ENCODE results near the gene ZNF750.

ZNF750 gene

GRCh38 chr17:82862737-82863382 lies 23.0 kb upstream of the ZNF750 start:
- H3K9me3 ChIP-seq (ENCODE audit: severe bottlenecking): no peaks in the 10 kb centered on the region
- H3K27ac ChIP-seq: peak overlapping the region; percentile 61
- peak; percentile 67 for DNase-seq
- H3K36me3 ChIP-seq: peaks cover 16% of the 10 kb centered on the region
- no peaks in the 10 kb centered on the region for H3K27me3 ChIP-seq (ENCODE audit: insufficient read depth, low read depth, severe bottlenecking)
- H3K4me3 ChIP-seq (ENCODE audit: low read depth, low read length): no peak overlapping the region
- TF ChIP-seq CTCF (IDR thresholded peaks at IDR 0.05; ENCODE audit: low read depth, low read length): no peak

- TF ChIP-seq CTCF (IDR thresholded peaks at IDR 0.05; ENCODE audit: low read depth, low read length): no peak
- Histone ChIP-seq H3K4me3 (ENCODE audit: low read depth, low read length) (no peak overlapping the region), H3K9me3 (ENCODE audit: severe bottlenecking) (no peaks in the 10 kb centered on the region), H3K36me3 (peaks cover 16% of the 10 kb centered on the region), H3K27me3 (ENCODE audit: insufficient read depth, low read depth, severe bottlenecking) (no peaks in the 10 kb centered on the region), H3K27ac (peak overlapping the region; percentile 61; the same call in 1 of the 2 replicates)
- no peak for DNase-seq
These were observed 22.4 kb upstream of the ZNF750 start for GRCh38 chr17:82862191-82862590.

- TF ChIP-seq CTCF (IDR thresholded peaks at IDR 0.05; ENCODE audit: low read depth, low read length): no peak
- H3K27ac ChIP-seq: no peak overlapping the region
- H3K4me3 ChIP-seq (ENCODE audit: low read depth, low read length): no peak overlapping the region
- peaks cover 11% of the 10 kb centered on the region for H3K36me3 ChIP-seq
- H3K9me3 ChIP-seq (ENCODE audit: severe bottlenecking): no peaks in the 10 kb centered on the region
- no peaks in the 10 kb centered on the region for H3K27me3 ChIP-seq (ENCODE audit: insufficient read depth, low read depth, severe bottlenecking)
- DNase-seq: no peak
These were observed 21.6 kb upstream of the ZNF750 start for GRCh38 chr17:82861393-82861775.

- no peak overlapping the region for H3K4me3 ChIP-seq (ENCODE audit: low read depth, low read length)
- DNase-seq: no peak
- H3K27ac ChIP-seq: peak overlapping the region; percentile 44
- peaks cover 10% of the 10 kb centered on the region; the same call in 1 of the 2 replicates for H3K36me3 ChIP-seq
- no peak for TF ChIP-seq CTCF (IDR thresholded peaks at IDR 0.05; ENCODE audit: low read depth, low read length)
- no peaks in the 10 kb centered on the region for H3K9me3 ChIP-seq (ENCODE audit: severe bottlenecking)
- no peaks in the 10 kb centered on the region for H3K27me3 ChIP-seq (ENCODE audit: insufficient read depth, low read depth, severe bottlenecking)
These were observed 21.0 kb upstream of the ZNF750 start for GRCh38 chr17:82860606-82861392.

- peak overlapping the region; percentile 44 for H3K27ac ChIP-seq
- no peaks in the 10 kb centered on the region for H3K9me3 ChIP-seq (ENCODE audit: severe bottlenecking)
- peaks cover 18% of the 10 kb centered on the region for H3K36me3 ChIP-seq
- TF ChIP-seq CTCF (IDR thresholded peaks at IDR 0.05; ENCODE audit: low read depth, low read length): no peak
- no peaks in the 10 kb centered on the region for H3K27me3 ChIP-seq (ENCODE audit: insufficient read depth, low read depth, severe bottlenecking)
- no peak overlapping the region for H3K4me3 ChIP-seq (ENCODE audit: low read depth, low read length)
- DNase-seq: peak; percentile 76
These were observed 19.9 kb upstream of the ZNF750 start for GRCh38 chr17:82859431-82860403.

All from WERI-Rb-1 (cell line).